Prostate gland (tissue), 2 donors: ENCODE measurements around the gene ARHGDIA.

Experiments used
- POLR2A ChIP-seq: fragments of 450-650 bp; IDR thresholded peaks from one replicate; pipeline ENCODE4 v1.6.1; 2016; ENCODE audit warnings: antibody characterized with exemption, mild to moderate bottlenecking
- TF ChIP-seq, protein P1 (sequence below), 4 experiments: fragments of 200-600 bp in 2 of 4; fragments of 450-650 bp in 2 of 4; sonication (generic) in 2 of 4; IDR thresholded peaks; 1 replicate in 3 of 4; 2 replicates in 1 of 4; pipeline ENCODE4 v1.5.1; 2016 to 2019; ENCODE audit warnings: antibody characterized with exemption in 4 of 4, mild to moderate bottlenecking in 2 of 4, moderate library complexity in 2 of 4

DNA sequence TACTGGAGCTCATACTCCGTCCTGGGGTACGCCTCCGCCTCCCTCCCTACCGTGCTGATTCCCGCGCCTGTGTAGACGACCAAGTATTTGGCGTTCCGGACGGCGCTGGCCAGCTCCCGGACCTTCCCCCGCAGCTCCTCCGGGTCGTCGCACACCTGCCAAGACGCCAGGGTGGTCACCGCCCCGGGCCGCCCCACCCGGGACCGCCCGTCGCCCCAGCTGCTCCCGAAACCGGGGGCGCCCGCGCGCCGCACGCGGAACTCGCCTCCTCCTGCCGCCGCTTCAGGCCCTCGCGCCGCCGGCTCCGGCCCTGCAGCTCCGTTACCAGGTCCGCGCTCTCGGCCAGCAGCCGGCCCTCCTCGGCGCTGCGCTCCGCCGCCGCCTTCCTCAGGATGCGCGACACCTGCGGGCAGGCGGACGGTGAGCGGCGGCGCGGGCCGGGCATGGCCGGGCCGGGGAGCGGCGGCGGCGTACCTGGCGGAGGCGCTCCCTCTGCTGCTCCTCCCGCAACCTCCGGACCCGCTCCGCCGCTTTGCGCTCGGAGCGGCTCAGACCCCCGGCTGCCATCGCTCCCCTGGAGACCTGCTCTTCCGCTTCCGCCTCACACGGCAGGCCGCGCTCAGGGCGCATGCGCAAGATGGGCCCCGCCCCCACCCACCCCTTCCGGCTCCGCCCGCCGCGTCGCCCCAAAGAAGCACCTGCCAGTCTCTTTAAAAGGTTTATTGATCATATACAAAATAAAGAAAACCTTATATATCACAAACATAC is 46.6 kb upstream of the ARHGDIA start, which contains the start of gene SIRT7:
- TF ChIP-seq POLR2A, result peak; percentile 60
- TF ChIP-seq, protein P1, sequence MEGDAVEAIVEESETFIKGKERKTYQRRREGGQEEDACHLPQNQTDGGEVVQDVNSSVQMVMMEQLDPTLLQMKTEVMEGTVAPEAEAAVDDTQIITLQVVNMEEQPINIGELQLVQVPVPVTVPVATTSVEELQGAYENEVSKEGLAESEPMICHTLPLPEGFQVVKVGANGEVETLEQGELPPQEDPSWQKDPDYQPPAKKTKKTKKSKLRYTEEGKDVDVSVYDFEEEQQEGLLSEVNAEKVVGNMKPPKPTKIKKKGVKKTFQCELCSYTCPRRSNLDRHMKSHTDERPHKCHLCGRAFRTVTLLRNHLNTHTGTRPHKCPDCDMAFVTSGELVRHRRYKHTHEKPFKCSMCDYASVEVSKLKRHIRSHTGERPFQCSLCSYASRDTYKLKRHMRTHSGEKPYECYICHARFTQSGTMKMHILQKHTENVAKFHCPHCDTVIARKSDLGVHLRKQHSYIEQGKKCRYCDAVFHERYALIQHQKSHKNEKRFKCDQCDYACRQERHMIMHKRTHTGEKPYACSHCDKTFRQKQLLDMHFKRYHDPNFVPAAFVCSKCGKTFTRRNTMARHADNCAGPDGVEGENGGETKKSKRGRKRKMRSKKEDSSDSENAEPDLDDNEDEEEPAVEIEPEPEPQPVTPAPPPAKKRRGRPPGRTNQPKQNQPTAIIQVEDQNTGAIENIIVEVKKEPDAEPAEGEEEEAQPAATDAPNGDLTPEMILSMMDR (IDR thresholded peaks at IDR 0.05), result no peak
